Smooth muscle cell of the brain vasculature (primary cell): ENCODE results near the gene HNF1B.

Source experiments
- DNase-seq: peaks from one replicate; pipeline ENCODE4 v3.0.0-alpha.2; 2012; ENCODE audit warnings: low read depth, low spot score

HNF1B gene

DNA sequence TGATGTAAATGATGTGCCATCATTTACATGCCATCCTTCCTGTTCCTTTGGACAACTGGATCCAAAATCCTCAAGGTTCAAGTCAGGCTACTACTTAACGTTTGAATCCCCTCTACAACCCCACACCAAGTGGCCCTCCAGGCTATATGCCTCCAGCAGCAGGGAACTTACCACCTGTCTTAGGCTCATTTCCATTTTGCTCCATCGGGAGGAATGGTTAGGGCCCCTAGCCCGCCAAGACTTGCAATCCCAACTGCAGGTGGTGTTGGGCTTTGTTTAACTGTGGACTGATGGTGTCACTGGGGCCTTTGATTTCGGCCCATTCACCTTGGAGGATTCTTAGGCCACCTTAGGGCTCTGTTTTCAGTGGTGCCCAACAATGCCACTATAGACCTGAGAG lies 9.7 kb downstream of the HNF1B start:
- no peak for DNase-seq

DNA sequence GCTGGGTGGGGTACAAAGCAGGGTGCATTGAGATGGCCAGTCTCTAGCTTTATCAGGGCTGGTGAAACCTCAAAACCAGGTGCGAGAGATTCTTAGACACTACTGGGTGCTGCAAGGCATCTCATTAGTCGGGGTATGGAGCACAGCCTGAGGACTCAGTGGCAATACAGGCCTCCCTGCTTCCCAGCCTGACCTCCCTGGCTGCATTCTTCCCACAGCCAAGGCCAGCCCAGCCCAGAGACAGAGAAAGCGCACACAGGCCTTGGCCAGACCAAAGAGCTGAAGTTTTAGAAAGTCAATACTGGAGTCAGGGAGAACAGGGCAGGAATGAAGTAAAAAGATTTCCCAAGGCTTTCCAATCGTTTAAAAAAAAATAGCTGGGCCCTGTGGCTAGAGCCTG lies 12.5 kb downstream of the HNF1B start:
- DNase-seq: no peak

DNA sequence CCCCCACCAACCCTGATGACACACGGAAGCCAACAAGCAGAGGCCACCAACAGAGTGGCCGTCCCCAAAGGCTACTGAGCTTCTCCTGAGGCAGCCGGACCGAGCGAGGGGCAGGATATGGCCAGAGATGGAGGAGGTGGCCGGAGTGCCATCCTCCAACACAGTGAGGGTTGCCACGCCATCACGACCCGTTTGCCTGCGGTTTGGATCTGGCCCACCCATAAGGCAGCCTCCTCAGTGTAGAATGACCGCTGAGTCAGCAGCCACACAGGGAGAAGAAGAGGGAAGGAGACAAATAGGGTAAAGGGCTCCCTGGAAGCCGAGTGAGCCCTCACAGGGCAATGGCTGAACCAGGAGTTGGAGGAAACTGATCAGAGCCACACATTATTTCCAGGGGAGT lies 13.8 kb downstream of the HNF1B start:
- no peak for DNase-seq

DNA sequence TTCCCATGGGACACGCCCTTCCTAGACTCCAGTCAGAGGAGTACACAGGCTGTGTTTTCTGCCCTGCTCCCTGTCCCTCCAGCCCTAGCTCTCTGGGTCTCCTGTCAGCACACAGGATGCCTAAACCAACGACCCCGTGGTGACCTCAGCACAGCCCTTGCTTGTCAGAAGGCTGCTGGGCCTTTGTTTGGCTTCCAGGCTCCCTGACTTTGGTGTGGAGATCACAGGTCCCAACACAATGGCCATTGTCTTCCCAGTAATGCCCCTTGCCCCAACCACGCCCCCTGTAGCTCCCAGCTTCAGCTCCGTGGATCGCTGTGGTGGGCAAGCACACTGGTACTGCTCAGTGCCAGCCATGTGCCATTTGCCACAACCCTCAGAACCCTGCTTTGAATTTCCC lies 15.0 kb downstream of the HNF1B start:
- no peak for DNase-seq

DNA sequence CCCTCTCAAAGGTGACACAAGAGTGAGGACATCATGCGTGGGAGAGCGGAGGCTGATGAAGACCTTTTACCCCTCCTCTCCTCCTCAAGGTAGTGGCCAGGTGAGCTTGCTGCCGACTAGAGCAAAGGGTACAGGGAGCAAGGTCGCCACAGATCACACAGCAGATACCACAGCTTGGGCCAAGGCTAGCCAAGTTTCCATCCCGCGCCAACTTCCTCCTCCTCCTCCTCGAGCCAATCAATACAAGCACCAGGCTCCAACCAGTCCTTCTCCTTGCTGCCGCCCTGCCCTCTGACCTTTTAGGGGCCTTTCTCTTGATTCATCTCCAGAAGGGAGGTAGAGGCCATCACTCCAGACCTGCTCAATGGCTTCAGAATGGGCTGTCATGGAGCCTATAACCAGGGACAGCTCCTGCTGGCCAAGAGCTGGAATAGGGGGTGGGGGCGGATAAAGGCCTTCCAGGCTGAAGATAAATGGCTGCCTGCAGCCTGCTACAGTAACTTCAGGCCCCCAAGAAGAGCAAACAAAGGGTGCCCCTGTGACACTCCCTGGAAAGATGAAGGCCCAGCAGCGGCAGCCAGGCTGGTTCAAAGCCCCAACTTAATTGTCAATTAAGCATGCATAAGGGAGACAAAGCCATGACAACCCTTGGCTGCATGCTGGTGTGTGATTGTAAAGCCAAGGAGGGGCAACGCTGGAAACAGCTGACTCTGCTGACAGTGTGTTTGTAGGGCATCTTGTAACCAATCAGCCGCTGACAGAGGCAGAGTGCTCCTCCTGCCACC lies 17.8 kb downstream of the HNF1B start:
- no peak for DNase-seq

DNA sequence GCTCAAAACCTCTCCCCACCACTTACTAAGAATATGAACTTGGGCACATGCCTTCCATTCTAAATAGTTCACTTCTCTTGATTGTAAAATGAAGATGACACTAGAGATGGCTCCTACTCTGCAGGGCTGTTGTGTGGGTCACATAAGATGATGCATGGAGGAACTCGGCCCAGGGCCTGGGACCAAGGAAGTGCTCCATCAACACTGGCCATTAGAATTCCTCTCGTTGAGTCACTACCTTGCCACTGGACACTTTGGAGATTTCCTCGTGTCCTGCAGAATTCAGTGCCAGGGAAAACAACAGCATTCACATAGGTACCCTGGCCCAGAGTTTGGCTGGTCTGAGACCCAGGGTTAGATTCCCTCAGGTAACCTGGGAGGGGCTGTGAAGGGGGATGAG lies 18.6 kb downstream of the HNF1B start:
- DNase-seq: no peak

DNA sequence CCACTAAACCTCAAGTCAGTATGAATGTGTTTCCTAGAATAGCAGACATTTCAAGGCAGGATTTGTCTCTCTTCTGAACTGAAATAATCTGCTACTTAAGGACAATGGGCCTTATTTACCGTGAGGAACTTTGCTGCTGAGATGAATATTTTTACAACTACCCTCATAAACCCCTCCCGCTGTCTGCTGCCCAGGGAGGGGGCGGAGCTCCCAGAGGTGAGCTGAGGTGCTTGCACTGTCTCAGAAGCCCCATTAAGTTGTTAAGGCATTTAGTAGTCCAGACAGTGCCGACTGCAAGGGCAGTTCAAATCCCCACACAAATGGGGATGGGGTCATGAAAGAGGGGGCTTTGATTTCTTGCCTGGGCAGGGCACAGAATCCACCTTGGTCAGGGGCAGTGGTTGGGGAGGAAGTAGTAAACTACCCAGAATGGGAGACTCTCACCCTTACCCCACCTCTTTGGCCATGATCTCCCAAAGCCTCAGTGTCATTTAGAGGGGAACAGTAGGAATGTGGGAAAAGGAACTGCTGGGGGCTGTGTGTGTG lies 19.2 kb downstream of the HNF1B start:
- DNase-seq: no peak

DNA sequence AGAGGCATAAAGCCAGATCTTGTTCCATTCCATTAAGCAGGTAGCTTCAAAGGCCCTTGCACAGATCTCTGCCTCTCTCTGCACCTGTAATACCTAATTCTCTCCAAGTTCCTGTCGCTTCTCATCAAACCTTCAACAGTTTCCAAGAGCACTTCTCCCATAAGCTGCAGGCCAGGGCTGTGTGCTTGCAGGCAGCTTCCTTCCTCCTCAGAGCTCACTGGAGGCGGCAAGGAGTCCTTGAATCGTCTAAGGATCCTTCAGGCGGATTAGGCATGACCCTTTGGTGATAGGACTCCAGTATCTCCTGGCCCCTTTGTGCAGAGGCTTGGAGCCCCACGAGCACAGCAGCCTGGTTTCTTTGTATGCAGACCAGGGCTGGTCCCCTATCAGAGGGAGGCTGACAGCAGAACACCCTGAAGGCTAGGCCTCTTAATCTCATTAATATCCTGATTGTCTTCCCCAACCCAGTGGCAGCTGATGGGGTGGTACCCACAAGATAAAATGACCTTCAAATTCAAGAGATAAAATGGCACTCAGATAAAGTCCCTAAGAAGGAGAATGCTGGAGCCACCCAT lies 19.8 kb downstream of the HNF1B start:
- no peak for DNase-seq

DNA sequence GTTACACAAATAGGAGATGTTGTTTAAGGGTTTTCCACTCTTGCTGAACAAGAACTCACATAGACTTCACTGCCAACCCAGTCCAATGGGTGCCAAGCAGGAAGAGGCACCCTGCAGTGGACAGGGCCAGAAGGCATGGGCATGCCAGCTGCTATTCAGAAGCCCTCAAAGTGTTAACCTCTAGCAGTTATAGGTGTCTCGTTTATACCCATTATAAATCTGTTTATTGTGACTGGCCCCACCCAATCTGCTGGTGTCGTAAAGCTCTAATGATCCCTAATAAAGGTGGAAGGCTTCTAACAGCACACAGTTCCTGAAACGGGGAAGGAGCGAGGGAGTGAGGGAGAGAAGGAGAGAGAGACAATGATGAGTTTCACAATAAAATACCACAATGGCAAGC lies 23.9 kb downstream of the HNF1B start:
- no peak for DNase-seq

DNA sequence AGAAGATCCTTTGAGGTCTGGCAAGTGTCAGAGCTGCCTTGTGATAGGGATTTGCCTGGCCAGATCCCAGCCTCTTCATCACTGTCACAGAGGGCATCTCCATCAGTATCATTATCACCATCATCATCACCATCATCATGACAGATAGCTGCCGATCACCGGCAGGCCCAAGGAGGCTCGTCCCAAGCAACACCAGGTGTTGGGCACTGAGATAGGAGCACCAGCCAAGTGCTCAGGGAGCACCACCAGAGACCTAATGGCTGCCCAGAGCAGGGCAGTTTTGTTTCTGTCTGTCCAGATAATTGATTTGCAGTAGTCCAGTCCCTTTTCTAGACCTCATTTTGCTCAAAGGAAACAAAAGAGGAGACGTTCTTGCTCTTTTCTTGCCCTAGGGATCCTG lies 25.0 kb downstream of the HNF1B start:
- no peak for DNase-seq

DNA sequence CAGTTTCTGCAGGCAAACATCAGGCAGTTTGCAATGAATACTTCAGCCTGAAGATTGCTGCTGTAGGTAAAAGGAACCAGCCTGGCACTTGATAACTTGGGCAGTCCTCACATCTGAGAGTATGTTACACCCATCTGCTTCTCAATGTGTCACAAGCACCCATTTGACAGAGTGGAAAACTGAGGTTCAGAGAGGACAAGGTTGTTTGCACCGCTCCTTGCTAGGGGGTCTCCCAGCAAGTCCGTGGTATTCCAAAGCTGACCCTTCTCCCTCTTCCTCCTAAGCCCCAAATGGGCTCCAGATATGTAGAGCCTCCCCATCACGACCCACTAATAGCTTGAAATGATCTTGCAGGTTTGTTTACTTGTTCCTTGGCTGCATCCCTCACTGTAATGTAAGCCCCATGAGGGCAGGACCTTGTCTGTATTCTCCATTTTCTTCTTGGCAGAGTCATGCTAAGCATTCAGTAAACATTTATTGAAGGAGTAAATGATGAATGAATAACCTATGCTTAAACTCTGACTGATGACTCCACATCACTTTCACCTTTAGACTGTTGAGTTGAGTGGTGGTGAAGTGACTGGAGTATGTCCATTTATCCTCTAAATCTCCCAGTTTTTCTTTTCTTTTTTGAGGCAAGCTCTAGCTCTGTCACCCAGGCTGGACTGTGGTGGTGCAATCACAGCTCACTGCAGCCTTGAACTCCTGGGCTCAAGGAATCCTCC lies 26.4 kb downstream of the HNF1B start:
- no peak for DNase-seq

DNA sequence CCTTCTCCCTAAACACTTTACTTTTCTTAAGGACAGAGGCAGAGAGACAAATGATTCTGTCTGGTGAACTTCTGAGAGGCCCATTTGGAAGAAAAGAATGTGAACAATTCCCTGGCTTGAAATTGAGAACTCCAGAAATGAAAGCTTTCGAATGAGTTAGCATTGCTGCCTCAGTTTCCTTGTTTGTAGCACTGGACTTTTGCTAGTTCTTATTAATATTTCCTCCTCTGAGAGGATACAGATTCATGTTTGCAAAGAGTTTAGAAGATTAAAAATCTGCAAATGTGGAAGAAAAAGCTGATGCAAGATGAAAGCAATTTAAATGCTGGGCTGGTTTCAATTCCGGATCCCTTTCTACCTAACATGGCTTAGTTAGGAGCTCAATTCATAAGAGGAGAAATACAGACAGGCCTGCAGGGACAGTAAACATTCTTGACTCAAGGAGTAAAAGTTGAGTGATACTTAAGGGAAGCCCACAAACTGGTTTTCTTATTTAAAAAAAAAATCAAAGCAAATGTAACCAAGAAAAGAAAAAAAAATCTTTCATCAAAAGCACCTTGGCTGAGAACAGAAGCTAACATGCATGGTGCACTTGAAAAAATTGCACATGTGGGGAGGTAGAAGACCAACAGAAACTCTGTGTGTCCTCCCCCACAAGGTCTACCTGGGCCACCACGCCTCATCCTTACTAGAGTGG lies 27.1 kb downstream of the HNF1B start:
- no peak for DNase-seq

DNA sequence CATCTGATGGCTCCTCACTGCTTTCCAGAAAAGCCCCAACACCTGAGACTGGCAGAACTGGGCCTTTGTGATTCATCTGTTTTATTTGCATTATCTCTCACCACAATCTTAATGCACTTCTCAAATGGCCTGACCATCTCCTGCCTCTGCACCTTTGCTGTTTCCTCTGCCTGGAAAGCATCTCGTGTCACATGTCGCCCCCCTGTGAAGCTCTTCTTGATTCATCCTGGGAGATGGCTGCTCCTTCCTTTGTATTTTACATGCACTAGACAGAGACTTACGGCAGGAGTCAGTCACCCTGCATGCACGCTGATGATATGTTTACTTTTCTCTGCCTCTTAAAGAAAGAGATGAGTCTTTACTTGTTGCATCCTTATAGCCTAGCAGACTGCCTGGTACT lies 30.0 kb downstream of the HNF1B start:
- no peak for DNase-seq

DNA sequence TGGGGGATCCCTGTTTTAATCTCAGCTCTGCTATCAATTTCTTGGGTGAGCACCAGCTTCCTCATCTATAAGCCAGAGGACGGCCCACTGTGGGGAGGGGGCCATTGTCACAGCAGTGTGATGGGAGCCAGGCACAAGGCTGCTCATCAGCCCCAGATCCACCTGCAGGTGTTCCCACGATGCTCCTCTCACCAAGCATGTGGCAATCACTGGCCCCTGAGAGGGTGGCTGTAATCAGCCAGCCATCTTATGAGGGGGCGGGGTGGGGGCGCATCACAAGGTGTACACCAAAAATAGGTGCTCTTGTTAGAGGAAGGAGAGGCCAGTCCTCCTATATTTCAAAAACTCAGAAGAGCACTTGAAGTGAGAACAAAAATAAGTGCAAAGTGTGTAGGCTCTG lies 31.2 kb downstream of the HNF1B start:
- DNase-seq: no peak

DNA sequence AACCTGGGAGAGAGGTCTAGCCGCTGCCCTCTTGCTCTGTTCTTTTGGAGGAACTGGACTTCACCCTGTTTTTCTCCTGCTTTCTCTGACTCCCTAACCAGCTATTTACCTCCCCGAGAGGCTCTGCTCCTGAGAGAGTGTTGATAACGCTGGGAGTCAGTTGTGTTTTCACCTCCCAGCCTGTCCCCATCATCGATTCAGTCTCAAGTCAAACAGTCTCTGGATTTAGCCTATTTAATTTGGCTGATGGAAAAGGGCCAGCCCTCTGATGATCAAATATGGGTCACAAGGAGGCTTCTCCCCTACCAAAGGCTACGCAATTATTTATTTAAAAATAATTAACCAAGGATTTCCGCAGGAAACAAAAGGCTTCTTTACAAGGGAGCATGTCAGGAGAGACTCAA lies 31.8 kb downstream of the HNF1B start:
- DNase-seq: no peak

DNA sequence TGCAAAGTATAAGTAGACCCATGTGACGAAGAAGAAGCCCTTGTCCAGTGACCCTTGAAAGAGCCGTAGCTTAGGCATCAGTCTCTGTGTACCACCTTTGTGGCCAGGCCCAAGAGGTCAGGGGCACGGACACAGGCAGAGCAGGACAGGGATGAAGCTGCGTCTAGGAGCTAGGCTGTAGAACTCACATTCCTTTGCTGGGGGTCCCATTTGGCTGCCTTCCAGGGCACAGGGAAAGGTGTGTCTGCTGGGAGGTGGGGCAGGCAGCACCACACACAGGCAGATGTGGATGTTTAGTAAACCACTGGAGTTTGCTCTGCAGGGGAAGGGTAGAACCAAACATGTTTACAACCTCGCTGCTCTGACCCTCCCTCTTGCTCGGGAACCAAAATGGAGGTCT lies 33.7 kb downstream of the HNF1B start:
- no peak for DNase-seq

DNA sequence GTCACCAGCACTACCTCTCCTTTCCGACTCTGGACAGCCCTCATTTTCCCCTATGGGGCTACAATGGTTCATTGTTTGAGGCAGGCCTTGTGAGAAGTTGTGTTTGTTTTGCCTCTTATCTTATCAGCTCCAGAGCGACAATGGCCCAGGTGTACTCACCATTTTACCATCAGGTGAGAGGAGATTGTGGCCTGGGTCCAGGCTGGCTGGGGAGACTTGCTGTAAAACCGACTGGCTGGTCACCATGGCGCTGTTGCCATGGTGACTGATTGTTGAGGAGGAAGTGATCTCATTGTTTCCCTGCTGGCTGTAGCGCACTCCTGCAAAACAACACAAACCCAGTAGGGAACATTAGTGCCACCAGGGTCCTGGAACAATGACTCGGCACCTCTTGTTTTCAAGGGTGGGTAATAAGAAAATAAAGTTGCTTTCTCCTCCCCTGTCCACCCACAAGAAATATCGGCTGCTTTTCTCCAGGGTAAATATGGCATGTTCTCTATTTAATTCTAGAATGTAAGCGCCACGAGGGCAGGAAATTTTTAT lies 34.4 kb downstream of the HNF1B start:
- peak; percentile 46 for DNase-seq

DNA sequence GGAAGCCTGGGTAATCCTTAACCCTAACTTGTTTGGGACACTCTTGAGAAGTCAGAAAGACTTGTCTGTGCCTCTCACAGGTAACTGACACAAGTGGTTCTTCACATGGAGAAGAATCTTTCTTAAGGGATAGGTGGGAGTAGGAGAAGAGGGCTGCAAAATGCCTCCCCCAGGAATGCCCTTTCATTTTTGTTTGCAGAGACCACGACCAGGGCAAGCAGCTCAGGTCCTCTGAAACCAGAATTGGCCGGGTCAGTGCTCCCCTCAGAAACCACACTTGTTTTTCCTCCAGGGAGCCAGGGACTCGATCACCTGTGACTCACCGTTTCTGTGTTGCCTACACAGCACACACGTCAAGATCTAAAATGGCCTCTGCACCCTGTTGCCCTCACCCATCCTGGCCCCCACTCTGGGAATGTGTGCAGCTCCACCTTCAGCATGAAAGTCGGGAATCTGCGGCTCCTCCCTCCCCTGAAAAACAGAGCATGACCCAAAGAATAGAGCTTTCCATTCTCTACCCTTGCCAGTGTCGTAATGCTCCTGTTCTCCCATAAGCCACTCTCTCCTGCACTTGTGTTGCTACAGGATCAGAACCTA lies 36.1 kb downstream of the HNF1B start:
- DNase-seq: no peak

DNA sequence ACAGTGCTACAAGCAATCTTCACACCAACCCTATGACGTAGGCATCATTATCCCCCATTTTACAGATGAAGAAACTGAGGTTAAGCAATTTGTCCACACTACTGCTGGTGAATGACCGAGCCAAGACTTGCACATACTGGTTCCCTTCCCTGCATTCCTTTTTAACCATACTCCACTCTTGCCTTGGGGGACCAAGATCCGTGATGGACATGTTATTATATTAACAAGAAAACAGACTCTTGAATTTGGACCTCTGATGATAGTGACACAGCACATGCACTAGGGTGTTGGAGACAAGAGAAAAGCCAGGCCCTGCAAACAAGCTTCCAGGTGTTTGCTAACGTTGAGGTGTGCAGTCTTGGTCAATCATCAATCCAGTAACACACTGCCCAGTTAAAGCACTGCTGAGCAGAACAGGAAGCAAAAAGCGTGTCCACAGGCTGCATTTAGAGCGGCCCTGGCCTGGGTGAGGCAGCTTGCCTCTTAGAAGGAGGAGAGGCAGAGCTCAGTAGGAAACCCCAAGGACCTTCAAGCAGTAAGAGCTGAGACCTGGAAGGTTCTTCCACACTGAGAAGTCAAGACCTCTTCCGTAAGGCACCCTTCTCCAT lies 36.7 kb downstream of the HNF1B start:
- no peak for DNase-seq

DNA sequence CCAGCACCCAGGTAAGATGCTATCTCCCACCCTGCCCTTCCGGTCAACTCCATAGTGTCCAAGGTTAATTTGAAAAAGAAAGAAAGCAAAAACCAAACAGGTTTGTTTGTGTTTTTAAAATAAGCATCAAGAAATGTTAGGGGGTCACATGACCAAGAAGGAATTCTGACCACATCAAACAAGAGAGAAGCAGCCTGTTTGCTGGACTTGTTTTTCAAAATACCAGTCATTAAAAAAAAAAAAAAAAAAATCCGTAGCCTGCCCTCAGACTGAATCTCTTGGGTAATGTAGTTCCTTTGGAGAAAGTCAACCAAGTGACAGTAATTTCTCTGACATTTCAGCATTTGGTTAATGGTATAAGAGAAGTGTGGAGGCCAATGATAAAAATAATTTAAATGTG lies 38.4 kb downstream of the HNF1B start:
- no peak for DNase-seq

DNA sequence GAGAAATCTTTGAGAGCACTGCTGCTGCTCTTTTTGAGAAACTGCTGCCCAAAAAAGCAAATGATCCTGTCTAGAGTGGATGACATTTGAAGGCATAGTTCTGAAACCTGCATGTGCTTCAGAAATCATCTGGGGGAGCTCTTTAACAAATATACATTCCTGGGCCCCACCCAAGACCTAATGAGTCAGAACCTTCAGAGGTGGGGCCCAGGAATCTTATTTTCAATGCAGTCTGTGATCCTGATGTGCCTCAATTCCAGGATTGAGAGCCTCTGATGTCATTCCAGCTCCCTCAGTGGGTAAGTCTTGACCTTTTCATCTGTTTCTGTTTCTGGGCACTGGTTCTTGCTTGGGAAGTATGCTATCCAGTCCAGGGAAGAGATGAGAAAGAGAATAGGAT lies 42.3 kb downstream of the HNF1B start:
- DNase-seq: peak; percentile 69
